Coronary artery (tissue), 2 donors: ENCODE data around the gene HDAC9.

Experiments
- DNase-seq: peaks from one replicate; pipeline ENCODE4 v3.0.0-alpha.2; 2017; ENCODE audit warnings: low spot score
- H3K27ac ChIP-seq, 2 donors: fragments of 200-600 bp; sonication (generic); one replicate each; pipeline ENCODE4 v1.5.1; 2016 to 2019
- H3K4me3 ChIP-seq: fragments of 200-600 bp; sonication (generic); 2 replicates; pipeline ENCODE4 v1.5.1; 2016; ENCODE audit warnings: mild to moderate bottlenecking, moderate library complexity
- CTCF ChIP-seq: fragments of 200-600 bp; sonication (generic); IDR thresholded peaks from one replicate; pipeline ENCODE4 v1.5.1; 2019; ENCODE audit warnings: antibody characterized with exemption

The HDAC9 gene

GRCh38 chr7:18570441-18570840 is 74.9 kb downstream of the HDAC9 start:
- no peak for TF ChIP-seq CTCF
- Histone ChIP-seq H3K27ac (no peak overlapping the region), H3K4me3 (no peak overlapping the region)
- no peak for DNase-seq

- no peak for DNase-seq
- Histone ChIP-seq H3K27ac (no peak overlapping the region), H3K4me3 (peak overlapping the region; percentile 56)
- TF ChIP-seq CTCF: no peak
These were observed 75.4 kb downstream of the HDAC9 start for GRCh38 chr7:18570890-18571478.

- Histone ChIP-seq H3K27ac (no peak overlapping the region), H3K4me3 (no peak overlapping the region)
- no peak for DNase-seq
- TF ChIP-seq CTCF: no peak
These were observed 76.6 kb downstream of the HDAC9 start for GRCh38 chr7:18572154-18572553.

- no peak for TF ChIP-seq CTCF
- peak overlapping the region; percentile 51 for H3K4me3 ChIP-seq
- DNase-seq: no peak
- H3K27ac ChIP-seq: no peak overlapping the region
These were observed 77.3 kb downstream of the HDAC9 start for GRCh38 chr7:18572885-18573284.

GRCh38 chr7:18573410-18574234 is 78.1 kb downstream of the HDAC9 start:
- DNase-seq: no peak
- Histone ChIP-seq H3K27ac (peak overlapping the region in 1 of 2 donors; percentile 14), H3K4me3 (peak overlapping the region; percentile 51)
- no peak for TF ChIP-seq CTCF

GRCh38 chr7:18574235-18574540 is 78.6 kb downstream of the HDAC9 start:
- no peak overlapping the region for H3K4me3 ChIP-seq
- DNase-seq: no peak
- no peak overlapping the region for H3K27ac ChIP-seq
- no peak for TF ChIP-seq CTCF

GRCh38 chr7:18574676-18575075 is 79.1 kb downstream of the HDAC9 start:
- Histone ChIP-seq H3K4me3 (no peak overlapping the region), H3K27ac (no peak overlapping the region)
- TF ChIP-seq CTCF: no peak
- DNase-seq: no peak
